Loucy (cell line): ENCODE results near the gene TGFB2.

Source experiments
- H2AFZ ChIP-seq: fragments of 200-600 bp; sonication (generic); 2 replicates; pipeline ENCODE4 v1.6.0; 2016; ENCODE audit warnings: antibody characterized with exemption, mild to moderate bottlenecking, low read length, moderate library complexity
- H3F3A ChIP-seq: fragments of 200-600 bp; 2 replicates; pipeline ENCODE4 v1.6.0; 2016; ENCODE audit warnings: antibody characterized with exemption, low read depth, mild to moderate bottlenecking
- H3K27me3 ChIP-seq: fragments of 200-600 bp; sonication (generic); 2 replicates; pipeline ENCODE4 v1.6.1; 2014; ENCODE audit warnings: low read length, mild to moderate bottlenecking; ENCODE audit not compliant: insufficient read depth, poor library complexity, severe bottlenecking
- H3K36me3 ChIP-seq: fragments of 200-600 bp; sonication (generic); 2 replicates; pipeline ENCODE4 v1.6.1; 2016; ENCODE audit warnings: low read length; ENCODE audit not compliant: insufficient read depth
- H3K4me1 ChIP-seq: fragments of 200-600 bp; sonication (generic); 2 replicates; pipeline ENCODE4 v1.5.1; 2014; ENCODE audit warnings: low read length, mild to moderate bottlenecking; ENCODE audit not compliant: insufficient read depth, poor library complexity, severe bottlenecking
- H3K4me2 ChIP-seq: fragments of 200-600 bp; sonication (generic); 2 replicates; pipeline ENCODE4 v1.6.0; 2014; ENCODE audit warnings: antibody characterized with exemption, low read length, low read depth, mild to moderate bottlenecking; ENCODE audit not compliant: poor library complexity, severe bottlenecking
- H3K4me3 ChIP-seq: fragments of 200-600 bp; sonication (generic); 2 replicates; pipeline ENCODE4 v1.5.1; 2014; ENCODE audit warnings: low read length, mild to moderate bottlenecking, mixed read lengths; ENCODE audit not compliant: poor library complexity, severe bottlenecking
- H3K79me2 ChIP-seq: fragments of 200-600 bp; sonication (generic); 2 replicates; pipeline ENCODE4 v1.6.1; 2014; ENCODE audit warnings: low read length; ENCODE audit not compliant: insufficient read depth
- H3K9ac ChIP-seq: fragments of 200-600 bp; sonication (generic); 2 replicates; pipeline ENCODE4 v1.6.0; 2014; ENCODE audit warnings: mild to moderate bottlenecking, low read depth, low read length, moderate library complexity; ENCODE audit not compliant: poor library complexity, severe bottlenecking
- H3K9me2 ChIP-seq: fragments of 200-600 bp; sonication (generic); replicated peaks from 2 replicates; pipeline ENCODE4 v1.6.1; 2016; ENCODE audit warnings: low read depth, low read length, mixed read lengths
- H3K9me3 ChIP-seq: fragments of 200-600 bp; sonication (generic); 2 replicates; pipeline ENCODE4 v1.6.1; 2014; ENCODE audit warnings: mild to moderate bottlenecking, antibody characterized with exemption, low read length, low read depth; ENCODE audit not compliant: insufficient read depth
- H4K20me1 ChIP-seq: fragments of 200-600 bp; sonication (generic); 2 replicates; pipeline ENCODE4 v1.6.0; 2014; ENCODE audit warnings: antibody characterized with exemption, low read length, mild to moderate bottlenecking; ENCODE audit not compliant: insufficient read depth, poor library complexity, severe bottlenecking
- CTCF ChIP-seq: fragments of 200-600 bp; sonication (generic); conservative IDR thresholded peaks from 2 replicates; pipeline ENCODE4 v1.5.1; 2014; ENCODE audit warnings: mild to moderate bottlenecking, antibody characterized with exemption, low read length
- EZH2phosphoT487 ChIP-seq: fragments of 200-600 bp; IDR thresholded peaks from 2 replicates; pipeline ENCODE4 v1.6.1; 2018; ENCODE audit warnings: antibody characterized with exemption, mild to moderate bottlenecking, moderate library complexity, borderline replicate concordance

Gene TGFB2

DNA sequence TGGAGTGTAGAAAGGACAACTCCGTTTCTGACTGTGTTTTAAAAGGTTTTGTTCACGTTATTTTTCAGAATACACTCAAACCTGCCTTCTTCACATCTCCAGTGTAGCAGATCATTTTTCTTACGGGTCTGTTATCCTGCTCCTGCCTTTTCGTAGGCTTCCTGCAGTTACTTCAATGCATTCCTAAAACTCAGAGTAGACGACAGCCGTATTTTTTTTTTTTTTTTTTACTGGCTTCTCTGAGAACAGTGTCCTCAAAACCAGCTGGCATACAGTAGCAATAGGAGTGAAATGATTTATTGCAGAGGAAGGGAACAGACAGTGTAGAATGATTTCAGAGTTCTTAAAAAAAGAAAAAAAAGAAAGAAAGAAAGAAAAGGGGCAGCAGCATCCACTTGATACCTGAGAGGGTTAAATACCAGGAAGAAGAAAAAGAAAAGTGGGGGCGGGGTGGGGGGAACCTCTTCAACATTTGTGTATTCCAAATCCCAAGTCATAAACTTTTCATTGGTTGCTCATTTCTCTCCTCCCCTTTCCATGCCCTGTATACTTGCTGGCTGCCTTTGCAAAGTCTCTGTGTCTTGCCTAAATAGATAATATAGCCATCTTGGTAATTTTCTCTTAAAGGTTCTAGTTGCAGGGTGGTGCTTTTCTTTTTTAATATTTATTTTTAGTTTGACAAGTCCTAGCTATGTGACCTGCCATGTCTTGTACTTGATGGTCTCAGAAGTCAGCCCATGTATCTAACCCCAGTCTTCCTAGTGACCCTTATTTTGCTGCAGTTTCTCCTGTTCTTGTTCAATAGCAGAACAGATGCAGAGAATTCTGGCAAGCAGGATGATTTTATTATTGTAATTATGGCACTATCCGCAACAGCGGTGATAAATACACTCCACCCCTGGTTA is 2.8 kb downstream of the TGFB2 start:
- Histone ChIP-seq H3K4me3 (no peak overlapping the region), H4K20me1 (no peaks in the 10 kb centered on the region), H3F3A (no peaks in the 10 kb centered on the region; the same call in 1 of the 2 replicates), H3K9me2 (no peaks in the 10 kb centered on the region), H3K9ac (no peak overlapping the region), H3K27me3 (peaks cover 6% of the 10 kb centered on the region), H3K4me2 (no peak overlapping the region), H3K4me1 (peaks cover 19% of the 10 kb centered on the region), H3K9me3 (no peaks in the 10 kb centered on the region), H3K79me2 (no peaks in the 10 kb centered on the region), H2AFZ (no peak overlapping the region), H3K36me3 (no peaks in the 10 kb centered on the region)
- TF ChIP-seq CTCF (no peak), EZH2phosphoT487 (no peak)

GRCh38 chr1:218348628-218349071 is 3.5 kb downstream of the TGFB2 start:
- H2AFZ ChIP-seq = no peak overlapping the region
- peaks cover 6% of the 10 kb centered on the region for H3K27me3 ChIP-seq
- no peaks in the 10 kb centered on the region for H3K9me3 ChIP-seq
- peaks cover 19% of the 10 kb centered on the region for H3K4me1 ChIP-seq
- no peaks in the 10 kb centered on the region for H3K9me2 ChIP-seq
- no peaks in the 10 kb centered on the region; the same call in 1 of the 2 replicates for H3F3A ChIP-seq
- TF ChIP-seq EZH2phosphoT487 (no peak), CTCF (no peak)
- no peaks in the 10 kb centered on the region for H3K36me3 ChIP-seq
- H3K79me2 ChIP-seq = no peaks in the 10 kb centered on the region
- no peaks in the 10 kb centered on the region for H4K20me1 ChIP-seq
- H3K4me3 ChIP-seq = no peak overlapping the region
- no peak overlapping the region for H3K9ac ChIP-seq
- no peak overlapping the region for H3K4me2 ChIP-seq

DNA sequence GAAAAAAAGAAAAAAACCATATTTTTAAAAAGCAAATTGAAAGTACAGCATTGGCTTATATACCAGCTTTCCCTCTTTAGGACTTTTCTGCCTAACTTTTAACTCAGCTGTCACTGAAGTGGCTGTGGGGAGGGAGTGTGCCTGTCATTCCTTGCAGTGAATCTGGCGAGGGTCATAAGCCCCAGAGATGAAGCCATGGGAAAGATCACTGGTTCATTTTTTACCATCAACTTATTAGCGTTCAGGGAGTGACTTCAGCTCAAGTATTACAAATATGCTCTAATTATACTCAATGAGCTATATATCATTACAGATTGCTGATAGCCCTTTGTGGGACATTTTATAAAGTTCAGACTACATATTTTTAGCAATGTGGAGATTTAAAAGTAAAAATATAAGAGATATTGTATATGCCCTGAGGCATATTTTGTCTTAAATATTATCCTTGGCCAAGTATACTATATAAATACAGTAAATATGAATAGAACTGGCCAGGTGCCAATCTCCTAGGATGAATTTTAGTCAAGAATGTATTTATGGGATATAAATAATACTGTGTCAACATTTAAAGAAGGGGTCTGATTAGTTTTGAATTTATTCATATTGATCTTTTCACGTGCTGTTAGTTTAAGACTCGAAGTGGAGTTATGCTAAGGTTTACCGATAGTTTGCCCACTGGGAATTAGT is 4.4 kb downstream of the TGFB2 start:
- Histone ChIP-seq H2AFZ (peak overlapping the region; percentile 34; the same call in 1 of the 2 replicates), H3K9ac (no peak overlapping the region), H3K36me3 (no peaks in the 10 kb centered on the region), H3K9me2 (no peaks in the 10 kb centered on the region), H3K9me3 (no peaks in the 10 kb centered on the region), H4K20me1 (no peaks in the 10 kb centered on the region), H3K4me2 (no peak overlapping the region), H3K79me2 (no peaks in the 10 kb centered on the region), H3K4me1 (peaks cover 19% of the 10 kb centered on the region), H3F3A (no peaks in the 10 kb centered on the region; the same call in 1 of the 2 replicates), H3K4me3 (no peak overlapping the region), H3K27me3 (peaks cover 6% of the 10 kb centered on the region)
- TF ChIP-seq CTCF (no peak), EZH2phosphoT487 (no peak)
